HG02970 (cell line): Measurements from ENCODE around the gene PHACTR3.

Experiments used
- ATAC-seq: cut with Tn5 transposase; IDR thresholded peaks from one replicate; pipeline ENCODE4 v1.9.1; 2021; ENCODE audit warnings: mild to moderate bottlenecking, moderate library complexity, moderate number of reproducible peaks; ENCODE audit not compliant: unreplicated experiment, low FRiP score

Gene PHACTR3

GRCh38 chr20:59686404-59687346 lies 82.3 kb downstream of the PHACTR3 start:
- ATAC-seq = no peak

GRCh38 chr20:59688356-59688755 lies 84.0 kb downstream of the PHACTR3 start:
- ATAC-seq = no peak

GRCh38 chr20:59688999-59689398 lies 84.7 kb downstream of the PHACTR3 start:
- no peak for ATAC-seq

GRCh38 chr20:59690101-59690500 lies 85.8 kb downstream of the PHACTR3 start:
- ATAC-seq = no peak

GRCh38 chr20:59690976-59691375 lies 86.6 kb downstream of the PHACTR3 start:
- no peak for ATAC-seq

- ATAC-seq = no peak
These were observed 87.8 kb downstream of the PHACTR3 start for GRCh38 chr20:59692139-59692538.

GRCh38 chr20:59693587-59693986 lies 89.2 kb downstream of the PHACTR3 start:
- no peak for ATAC-seq

- ATAC-seq = no peak
These were observed 92.1 kb downstream of the PHACTR3 start for GRCh38 chr20:59696476-59696875.

GRCh38 chr20:59697068-59697467 lies 92.7 kb downstream of the PHACTR3 start:
- ATAC-seq = no peak

GRCh38 chr20:59698598-59698997 lies 94.3 kb downstream of the PHACTR3 start:
- ATAC-seq = no peak

- ATAC-seq = no peak
These were observed 96.9 kb downstream of the PHACTR3 start for GRCh38 chr20:59701236-59701635.

GRCh38 chr20:59703046-59703445 lies 98.7 kb downstream of the PHACTR3 start:
- ATAC-seq = no peak

- no peak for ATAC-seq
These were observed 101.5 kb downstream of the PHACTR3 start for GRCh38 chr20:59705651-59706399.

GRCh38 chr20:59706400-59706693 lies 102.0 kb downstream of the PHACTR3 start:
- ATAC-seq = no peak

- no peak for ATAC-seq
These were observed 104.0 kb downstream of the PHACTR3 start for GRCh38 chr20:59708326-59708725.

- ATAC-seq = no peak
These were observed 105.3 kb downstream of the PHACTR3 start for GRCh38 chr20:59709636-59710035.

- ATAC-seq = no peak
These were observed 113.7 kb downstream of the PHACTR3 start for GRCh38 chr20:59718071-59718470.

GRCh38 chr20:59718751-59719150 lies 114.4 kb downstream of the PHACTR3 start:
- no peak for ATAC-seq

- ATAC-seq = no peak
These were observed 115.7 kb downstream of the PHACTR3 start for GRCh38 chr20:59720013-59720412.

- ATAC-seq = no peak
These were observed 117.0 kb downstream of the PHACTR3 start for GRCh38 chr20:59721386-59721785.

- ATAC-seq = no peak
These were observed 118.8 kb downstream of the PHACTR3 start for GRCh38 chr20:59723108-59723500.
